ENCODE measurements around the gene AIFM3.

AIFM3 gene

GRCh38 chr22:21016644-21017420 is 49.8 kb downstream of the AIFM3 start:
- TF ChIP-seq ZBTB7A (IDR thresholded peaks at IDR 0.05; ENCODE audit: low read depth) (no peak), EP300 (IDR thresholded peaks at IDR 0.05; ENCODE audit: borderline replicate concordance) (no peak), MAX (IDR thresholded peaks at IDR 0.05) (no peak), YY1 (IDR thresholded peaks at IDR 0.05; ENCODE audit: low read depth) (no peak), EGR1 (IDR thresholded peaks at IDR 0.05) (no peak), REST (IDR thresholded peaks at IDR 0.05; ENCODE audit: low read depth) (no peak)

- TF ChIP-seq EGR1 (IDR thresholded peaks at IDR 0.05) (no peak), RAD21 (IDR thresholded peaks at IDR 0.05; ENCODE audit: low read depth) (no peak), EP300 (IDR thresholded peaks at IDR 0.05; ENCODE audit: borderline replicate concordance) (no peak), FOXM1 (IDR thresholded peaks at IDR 0.05; ENCODE audit: borderline replicate concordance, low read depth) (no peak), USF1 (IDR thresholded peaks at IDR 0.05) (no peak), REST (IDR thresholded peaks at IDR 0.05; ENCODE audit: low read depth) (no peak), CEBPB (IDR thresholded peaks at IDR 0.05) (no peak), MAX (IDR thresholded peaks at IDR 0.05) (no peak), CREB1 (IDR thresholded peaks at IDR 0.05; ENCODE audit: low read depth) (no peak), TCF12 (IDR thresholded peaks at IDR 0.05; ENCODE audit: low read depth) (no peak), ZBTB7A (IDR thresholded peaks at IDR 0.05; ENCODE audit: low read depth) (no peak), TAF1 (IDR thresholded peaks at IDR 0.05; ENCODE audit: low read depth) (no peak), NFIC (IDR thresholded peaks at IDR 0.05) (no peak), YY1 (IDR thresholded peaks at IDR 0.05; ENCODE audit: low read depth) (no peak)
These were observed 51.3 kb downstream of the AIFM3 start for GRCh38 chr22:21018314-21018713.

DNA sequence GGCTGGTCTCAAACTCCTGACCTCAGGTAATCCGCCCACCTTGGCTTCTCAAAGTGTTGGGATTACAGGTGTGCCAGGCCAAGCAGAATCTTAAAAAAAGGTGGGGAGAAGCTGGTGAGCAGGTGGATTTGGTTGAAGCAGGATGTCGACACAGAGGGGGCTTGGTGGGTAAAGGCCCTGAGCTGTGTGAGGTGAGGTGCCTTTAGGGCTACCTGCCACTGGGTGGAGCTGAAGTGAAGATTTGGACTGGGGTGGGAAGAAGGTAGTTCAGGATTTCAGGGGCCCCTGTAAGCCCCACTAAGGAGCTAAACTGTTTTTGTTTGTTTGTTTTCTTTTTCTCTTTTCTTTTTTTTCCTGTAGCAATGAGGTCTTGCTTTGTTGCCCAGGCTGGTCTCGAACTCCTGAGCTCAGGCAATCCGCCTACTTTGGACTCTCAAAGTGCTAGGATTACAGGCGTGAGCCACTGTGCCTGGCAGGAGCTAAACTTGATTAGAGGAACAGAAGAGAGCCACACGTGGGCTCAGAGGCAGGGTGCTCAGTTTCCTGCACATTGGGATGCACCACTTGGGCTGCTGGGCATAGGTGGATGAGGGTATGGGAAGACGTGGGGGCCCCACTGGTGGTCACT is 53.9 kb downstream of the AIFM3 start:
- TF ChIP-seq EGR1 (IDR thresholded peaks at IDR 0.05), result no peak
- TF ChIP-seq RAD21 (IDR thresholded peaks at IDR 0.05; ENCODE audit: low read depth), result peak; percentile 44

DNA sequence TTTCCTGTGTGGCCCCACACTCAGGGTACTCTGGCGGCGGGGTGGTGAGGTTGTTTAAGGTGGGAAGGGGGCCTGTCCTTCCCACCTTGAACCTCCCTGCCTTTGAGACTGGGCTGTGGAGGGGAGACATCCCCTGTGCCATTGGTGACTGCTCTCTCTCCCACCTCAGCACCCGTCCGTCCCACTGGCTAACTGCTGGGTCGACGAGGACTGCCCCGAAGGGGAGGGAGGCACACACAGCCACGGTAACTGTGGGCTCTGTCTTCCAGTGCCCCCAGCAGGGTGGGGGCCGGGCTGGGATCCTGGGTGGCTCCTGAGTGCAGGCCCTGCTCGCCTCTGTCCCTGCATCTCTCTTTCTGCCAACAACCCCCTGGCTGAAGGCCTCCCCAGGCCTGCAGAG is 55.5 kb downstream of the AIFM3 start:
- TF ChIP-seq YY1 (IDR thresholded peaks at IDR 0.05; ENCODE audit: low read depth) (no peak), ZBTB7A (IDR thresholded peaks at IDR 0.05; ENCODE audit: low read depth) (no peak), TEAD4 (IDR thresholded peaks at IDR 0.05) (no peak), RAD21 (IDR thresholded peaks at IDR 0.05; ENCODE audit: low read depth) (no peak), CEBPB (IDR thresholded peaks at IDR 0.05) (no peak), FOXM1 (IDR thresholded peaks at IDR 0.05; ENCODE audit: borderline replicate concordance, low read depth) (no peak), EGR1 (IDR thresholded peaks at IDR 0.05) (no peak), CREB1 (IDR thresholded peaks at IDR 0.05; ENCODE audit: low read depth) (no peak), REST (IDR thresholded peaks at IDR 0.05; ENCODE audit: low read depth) (no peak), NFIC (IDR thresholded peaks at IDR 0.05) (no peak), TAF1 (IDR thresholded peaks at IDR 0.05; ENCODE audit: low read depth) (no peak), TCF12 (IDR thresholded peaks at IDR 0.05; ENCODE audit: low read depth) (no peak), MAX (IDR thresholded peaks at IDR 0.05) (no peak), USF1 (IDR thresholded peaks at IDR 0.05) (no peak), EP300 (IDR thresholded peaks at IDR 0.05; ENCODE audit: borderline replicate concordance) (no peak)

Data from Ishikawa (cell line).